PC-9 (cell line): Measurements from ENCODE around the gene DAND5. TPM values are rescaled to one million over a fixed set of nuclear protein-coding genes. Genes with fewer than 3 reads are reported as not detected.

Source experiments
- BruUV-seq: library from RNA; stranded (reverse); fragments of 400-500 nt; replicated peaks from 2 replicates; lab custom pipeline; 2021; lab: Mats Ljungman, UMichigan
- CTCF ChIA-PET: fragments of 300-600 bp; sonication (Branson Sonifier 250); formaldehyde crosslinking; loops from one replicate; lab custom pipeline; 2022; ENCODE audit warnings: antibody characterized with exemption; lab: Charles Lee
- POLR2A ChIA-PET: fragments of 300-600 bp; sonication (Branson Sonifier 250); formaldehyde crosslinking; loops from one replicate; lab custom pipeline; 2022; ENCODE audit warnings: antibody characterized with exemption; ENCODE audit not compliant: unreplicated experiment; lab: Charles Lee
- DNase-seq, 2 experiments: peaks; one replicate each; pipeline versions ENCODE4 v3.0.0 to v3.0.0-alpha.2; 2015 to 2022; ENCODE audit warnings: mixed read lengths in 1 of 2
- H2AFZ ChIP-seq: fragments of 200-600 bp; sonication (generic); 2 replicates; pipeline ENCODE4 v1.8.1; 2017; ENCODE audit warnings: antibody characterized with exemption
- H3F3A ChIP-seq: fragments of 200-600 bp; sonication (generic); 2 replicates; pipeline ENCODE4 v1.8.1; 2017; ENCODE audit warnings: antibody characterized with exemption, mild to moderate bottlenecking, low read depth; ENCODE audit not compliant: insufficient read depth
- H3K27ac ChIP-seq: fragments of 200-600 bp; sonication (generic); 2 replicates; pipeline ENCODE4 v1.6.1; 2016; ENCODE audit warnings: mixed run types
- H3K27me3 ChIP-seq: fragments of 200-600 bp; sonication (generic); 2 replicates; pipeline ENCODE4 v1.6.1; 2016; ENCODE audit warnings: low read depth, mixed run types; ENCODE audit not compliant: insufficient read depth
- H3K36me3 ChIP-seq: fragments of 200-600 bp; sonication (generic); 2 replicates; pipeline ENCODE4 v1.6.1; 2016; ENCODE audit warnings: low read depth, mixed run types
- H3K4me1 ChIP-seq: fragments of 200-600 bp; sonication (generic); replicated peaks from 2 replicates; pipeline ENCODE4 v1.6.1; 2016; ENCODE audit warnings: mixed run types; ENCODE audit not compliant: insufficient read depth
- H3K4me2 ChIP-seq: fragments of 200-600 bp; sonication (generic); 2 replicates; pipeline ENCODE4 v1.6.1; 2017; ENCODE audit warnings: mixed run types
- H3K4me3 ChIP-seq: fragments of 200-600 bp; sonication (generic); 2 replicates; pipeline ENCODE4 v1.6.1; 2016; ENCODE audit warnings: mixed run types
- H3K79me2 ChIP-seq: fragments of 200-600 bp; sonication (generic); 2 replicates; pipeline ENCODE4 v1.6.1; 2017; ENCODE audit warnings: low read depth, mixed run types
- H3K9me2 ChIP-seq: fragments of 200-600 bp; sonication (generic); 2 replicates; pipeline ENCODE4 v1.8.1; 2017; ENCODE audit warnings: mild to moderate bottlenecking; ENCODE audit not compliant: insufficient read depth
- H3K9me3 ChIP-seq: fragments of 200-600 bp; sonication (generic); 2 replicates; pipeline ENCODE4 v1.8.1; 2016; ENCODE audit warnings: low read depth; ENCODE audit not compliant: insufficient read depth
- H4K20me1 ChIP-seq: fragments of 200-600 bp; sonication (generic); 2 replicates; pipeline ENCODE4 v1.8.1; 2017; ENCODE audit not compliant: insufficient read depth
- EZH2 ChIP-seq: fragments of 200-600 bp; sonication (generic); IDR thresholded peaks from 2 replicates; pipeline ENCODE4 v1.8.0; 2017; ENCODE audit warnings: antibody characterized with exemption, low read depth
- intact Hi-C: fragments of 100-400 bp; cut with micrococcal nuclease; formaldehyde crosslinking; loops from one replicate; pipeline ENCODE4 v1.10.0; 2022; ENCODE audit not compliant: unreplicated experiment
- total RNA-seq: library from RNA; stranded (reverse); gene quantifications from 2 replicates; pipeline ENCODE4 v1.2.3, GENCODE V29; 2021
- TF ChIP-seq, protein P1 (sequence below): fragments of 200-600 bp; sonication (generic); conservative IDR thresholded peaks from 2 replicates; pipeline ENCODE4 v1.6.1; 2017; ENCODE audit warnings: mixed run types, antibody characterized with exemption, mild to moderate bottlenecking, moderate library complexity

DAND5 gene
- total RNA-seq, 1 experiment from 2014 or later, result 0.20 TPM

- H3K79me2 ChIP-seq, result peaks cover 57% of the 10 kb centered on the region
- no peak overlapping the region for H3K27ac ChIP-seq
- H3K9me2 ChIP-seq, result no peaks in the 10 kb centered on the region
- intact Hi-C loops, result no loop called here
- BruUV-seq, result no TSS peak
- no peak overlapping the region for H3K4me3 ChIP-seq
- no peaks in the 10 kb centered on the region for H3K27me3 ChIP-seq
- H3K4me1 ChIP-seq, result peaks cover 21% of the 10 kb centered on the region
- no peak for TF ChIP-seq EZH2
- no peaks in the 10 kb centered on the region for H3K9me3 ChIP-seq
- peaks cover 30% of the 10 kb centered on the region for H4K20me1 ChIP-seq
- CTCF ChIA-PET, result no interaction called here
- POLR2A ChIA-PET, result no interaction called here
- no peak overlapping the region for H2AFZ ChIP-seq
- no peak for DNase-seq
- H3K36me3 ChIP-seq, result peaks cover 36% of the 10 kb centered on the region
- no peak overlapping the region for H3K4me2 ChIP-seq
- H3F3A ChIP-seq, result peaks cover 90% of the 10 kb centered on the region
Measured at GRCh38 chr19:12952488-12953137, 16.8 kb upstream of the DAND5 start.

DNA sequence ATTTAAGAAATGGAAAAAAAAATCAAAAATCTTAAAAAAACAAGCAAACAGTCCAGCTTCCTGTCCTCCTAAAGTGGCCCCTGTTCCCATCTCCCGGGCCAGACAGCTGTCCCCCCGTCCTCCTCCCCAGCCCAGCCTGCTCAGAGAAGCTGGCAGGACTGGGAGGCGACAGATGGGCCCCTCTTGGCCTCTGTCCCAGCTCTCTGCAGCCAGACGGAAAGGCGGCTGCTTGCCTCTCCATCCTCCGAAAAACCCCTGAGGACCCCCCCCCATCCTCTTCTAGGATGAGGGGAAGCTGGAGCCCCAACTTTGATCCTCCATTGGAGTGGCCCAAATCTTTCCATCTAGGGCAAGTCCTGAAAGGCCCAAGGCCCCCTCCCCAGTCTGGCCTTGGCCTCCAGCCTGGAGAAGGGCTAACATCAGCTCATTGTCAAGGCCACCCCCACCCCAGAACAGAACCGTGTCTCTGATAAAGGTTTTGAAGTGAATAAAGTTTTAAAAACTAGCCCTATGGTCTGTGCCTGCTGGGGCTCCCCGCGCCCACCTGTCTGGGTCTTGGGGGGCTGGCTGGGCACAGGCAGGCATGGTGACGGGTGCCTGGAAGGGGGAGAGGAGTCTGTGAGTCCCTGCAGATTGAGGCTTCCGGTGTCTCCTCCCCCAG lies 16.1 kb upstream of the DAND5 start:
- peaks cover 18% of the 10 kb centered on the region for H3K4me1 ChIP-seq
- no peak for DNase-seq
- TSS peak; percentile 39 for BruUV-seq
- ChIA-PET POLR2A (no interaction called here), CTCF (no interaction called here)
- no peak for TF ChIP-seq EZH2
- TF ChIP-seq, protein P1, sequence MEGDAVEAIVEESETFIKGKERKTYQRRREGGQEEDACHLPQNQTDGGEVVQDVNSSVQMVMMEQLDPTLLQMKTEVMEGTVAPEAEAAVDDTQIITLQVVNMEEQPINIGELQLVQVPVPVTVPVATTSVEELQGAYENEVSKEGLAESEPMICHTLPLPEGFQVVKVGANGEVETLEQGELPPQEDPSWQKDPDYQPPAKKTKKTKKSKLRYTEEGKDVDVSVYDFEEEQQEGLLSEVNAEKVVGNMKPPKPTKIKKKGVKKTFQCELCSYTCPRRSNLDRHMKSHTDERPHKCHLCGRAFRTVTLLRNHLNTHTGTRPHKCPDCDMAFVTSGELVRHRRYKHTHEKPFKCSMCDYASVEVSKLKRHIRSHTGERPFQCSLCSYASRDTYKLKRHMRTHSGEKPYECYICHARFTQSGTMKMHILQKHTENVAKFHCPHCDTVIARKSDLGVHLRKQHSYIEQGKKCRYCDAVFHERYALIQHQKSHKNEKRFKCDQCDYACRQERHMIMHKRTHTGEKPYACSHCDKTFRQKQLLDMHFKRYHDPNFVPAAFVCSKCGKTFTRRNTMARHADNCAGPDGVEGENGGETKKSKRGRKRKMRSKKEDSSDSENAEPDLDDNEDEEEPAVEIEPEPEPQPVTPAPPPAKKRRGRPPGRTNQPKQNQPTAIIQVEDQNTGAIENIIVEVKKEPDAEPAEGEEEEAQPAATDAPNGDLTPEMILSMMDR, result no peak
- intact Hi-C loops, result no loop called here
- no peaks in the 10 kb centered on the region for H3K9me3 ChIP-seq
- H3K9me2 ChIP-seq, result no peaks in the 10 kb centered on the region
- no peak overlapping the region for H2AFZ ChIP-seq
- H3K36me3 ChIP-seq, result peaks cover 29% of the 10 kb centered on the region
- H3K4me3 ChIP-seq, result no peak overlapping the region
- H3K79me2 ChIP-seq, result peaks cover 54% of the 10 kb centered on the region
- H3F3A ChIP-seq, result peaks cover 87% of the 10 kb centered on the region
- peaks cover 26% of the 10 kb centered on the region for H4K20me1 ChIP-seq
- no peaks in the 10 kb centered on the region for H3K27me3 ChIP-seq
- no peak overlapping the region for H3K4me2 ChIP-seq
- no peak overlapping the region for H3K27ac ChIP-seq

- H4K20me1 ChIP-seq, result peaks cover 26% of the 10 kb centered on the region
- no peak overlapping the region for H2AFZ ChIP-seq
- peak overlapping the region; percentile 14; the same call in 1 of the 2 replicates for H3K27ac ChIP-seq
- no peaks in the 10 kb centered on the region for H3K9me3 ChIP-seq
- no peaks in the 10 kb centered on the region for H3K27me3 ChIP-seq
- CTCF ChIA-PET, result no interaction called here
- peak overlapping the region; percentile 95; the same call in 1 of the 2 replicates for H3K4me2 ChIP-seq
- no TSS peak for BruUV-seq
- no peaks in the 10 kb centered on the region for H3K9me2 ChIP-seq
- peaks cover 88% of the 10 kb centered on the region for H3F3A ChIP-seq
- H3K79me2 ChIP-seq, result peaks cover 47% of the 10 kb centered on the region
- 0 out of 2 replicates have a peak, but pooled peaks cover 22% of the 10 kb centered on the region for H3K36me3 ChIP-seq
- no peak for DNase-seq
- H3K4me1 ChIP-seq, result peaks cover 18% of the 10 kb centered on the region
- intact Hi-C loops, result no loop called here
- TF ChIP-seq, protein P1, result no peak
- no peak for TF ChIP-seq EZH2
- POLR2A ChIA-PET, result interaction anchor here (0.7 kb wide), 1 partner anchor 57 kb away, joined by 4 read pairs; no protein-coding TSS in a partner anchor
- no peak overlapping the region for H3K4me3 ChIP-seq
Measured at GRCh38 chr19:12953799-12954611, 15.4 kb upstream of the DAND5 start.
